PC-9 (cell line): Measurements from ENCODE around the gene MIS12. TPM values are rescaled to one million over a fixed set of nuclear protein-coding genes. Genes with fewer than 3 reads are reported as not detected.

Experiments used
- BruUV-seq: library from RNA; stranded (reverse); fragments of 400-500 nt; replicated peaks from 2 replicates; lab custom pipeline; 2021; lab: Mats Ljungman, UMichigan
- CTCF ChIA-PET: fragments of 300-600 bp; sonication (Branson Sonifier 250); formaldehyde crosslinking; loops from one replicate; lab custom pipeline; 2022; ENCODE audit warnings: antibody characterized with exemption; lab: Charles Lee
- POLR2A ChIA-PET: fragments of 300-600 bp; sonication (Branson Sonifier 250); formaldehyde crosslinking; loops from one replicate; lab custom pipeline; 2022; ENCODE audit warnings: antibody characterized with exemption; ENCODE audit not compliant: unreplicated experiment; lab: Charles Lee
- DNase-seq, 2 experiments: peaks; one replicate each; pipeline versions ENCODE4 v3.0.0 to v3.0.0-alpha.2; 2015 to 2022; ENCODE audit warnings: mixed read lengths in 1 of 2
- H2AFZ ChIP-seq: fragments of 200-600 bp; sonication (generic); 2 replicates; pipeline ENCODE4 v1.8.1; 2017; ENCODE audit warnings: antibody characterized with exemption
- H3F3A ChIP-seq: fragments of 200-600 bp; sonication (generic); 2 replicates; pipeline ENCODE4 v1.8.1; 2017; ENCODE audit warnings: antibody characterized with exemption, mild to moderate bottlenecking, low read depth; ENCODE audit not compliant: insufficient read depth
- H3K27ac ChIP-seq: fragments of 200-600 bp; sonication (generic); 2 replicates; pipeline ENCODE4 v1.6.1; 2016; ENCODE audit warnings: mixed run types
- H3K27me3 ChIP-seq: fragments of 200-600 bp; sonication (generic); 2 replicates; pipeline ENCODE4 v1.6.1; 2016; ENCODE audit warnings: low read depth, mixed run types; ENCODE audit not compliant: insufficient read depth
- H3K36me3 ChIP-seq: fragments of 200-600 bp; sonication (generic); 2 replicates; pipeline ENCODE4 v1.6.1; 2016; ENCODE audit warnings: low read depth, mixed run types
- H3K4me1 ChIP-seq: fragments of 200-600 bp; sonication (generic); replicated peaks from 2 replicates; pipeline ENCODE4 v1.6.1; 2016; ENCODE audit warnings: mixed run types; ENCODE audit not compliant: insufficient read depth
- H3K4me2 ChIP-seq: fragments of 200-600 bp; sonication (generic); 2 replicates; pipeline ENCODE4 v1.6.1; 2017; ENCODE audit warnings: mixed run types
- H3K4me3 ChIP-seq: fragments of 200-600 bp; sonication (generic); 2 replicates; pipeline ENCODE4 v1.6.1; 2016; ENCODE audit warnings: mixed run types
- H3K79me2 ChIP-seq: fragments of 200-600 bp; sonication (generic); 2 replicates; pipeline ENCODE4 v1.6.1; 2017; ENCODE audit warnings: low read depth, mixed run types
- H3K9me2 ChIP-seq: fragments of 200-600 bp; sonication (generic); 2 replicates; pipeline ENCODE4 v1.8.1; 2017; ENCODE audit warnings: mild to moderate bottlenecking; ENCODE audit not compliant: insufficient read depth
- H3K9me3 ChIP-seq: fragments of 200-600 bp; sonication (generic); 2 replicates; pipeline ENCODE4 v1.8.1; 2016; ENCODE audit warnings: low read depth; ENCODE audit not compliant: insufficient read depth
- H4K20me1 ChIP-seq: fragments of 200-600 bp; sonication (generic); 2 replicates; pipeline ENCODE4 v1.8.1; 2017; ENCODE audit not compliant: insufficient read depth
- CTCF ChIP-seq: fragments of 200-600 bp; sonication (generic); conservative IDR thresholded peaks from 2 replicates; pipeline ENCODE4 v1.6.1; 2017; ENCODE audit warnings: mixed run types, antibody characterized with exemption, mild to moderate bottlenecking, moderate library complexity
- EZH2 ChIP-seq: fragments of 200-600 bp; sonication (generic); IDR thresholded peaks from 2 replicates; pipeline ENCODE4 v1.8.0; 2017; ENCODE audit warnings: antibody characterized with exemption, low read depth
- intact Hi-C: fragments of 100-400 bp; cut with micrococcal nuclease; formaldehyde crosslinking; loops from one replicate; pipeline ENCODE4 v1.10.0; 2022; ENCODE audit not compliant: unreplicated experiment
- total RNA-seq: library from RNA; stranded (reverse); gene quantifications from 2 replicates; pipeline ENCODE4 v1.2.3, GENCODE V29; 2021

The MIS12 gene
- total RNA-seq, 1 experiment from 2014 or later, result 19.5 TPM

- no peaks in the 10 kb centered on the region for H3K9me3 ChIP-seq
- peak overlapping the region; percentile 94 for H3K4me2 ChIP-seq
- peaks cover 67% of the 10 kb centered on the region for H3K79me2 ChIP-seq
- H3K4me1 ChIP-seq, result peaks cover 18% of the 10 kb centered on the region
- no peaks in the 10 kb centered on the region for H3K9me2 ChIP-seq
- intact Hi-C loops, result loop anchor here (5.0 kb wide), 1 partner anchor 44 kb away; the partner anchor contains the start of gene RPAIN
- no peak overlapping the region for H3K27ac ChIP-seq
- H4K20me1 ChIP-seq, result peaks cover 43% of the 10 kb centered on the region; the same call in 1 of the 2 replicates
- POLR2A ChIA-PET, result no interaction called here
- H3K27me3 ChIP-seq, result no peaks in the 10 kb centered on the region
- no peak overlapping the region for H2AFZ ChIP-seq
- peak overlapping the region; percentile 84; the same call in 1 of the 2 replicates for H3K4me3 ChIP-seq
- 0 out of 2 replicates have a peak, but pooled peaks cover 3% of the 10 kb centered on the region for H3K36me3 ChIP-seq
- CTCF ChIA-PET, result no interaction called here
- no peak for DNase-seq
- peaks cover 7% of the 10 kb centered on the region for H3F3A ChIP-seq
- TF ChIP-seq CTCF (no peak), EZH2 (no peak)
- BruUV-seq, result no TSS peak
Measured at GRCh38 chr17:5466295-5466694, 20.1 kb upstream of the MIS12 start.

GRCh38 chr17:5467416-5467815, 18.9 kb upstream of the MIS12 start:
- CTCF ChIA-PET, result interaction anchor here (0.6 kb wide), 2 partner anchors 485 to 1710 kb away, joined by 3 read pairs; no protein-coding TSS in a partner anchor
- Histone ChIP-seq H3K27ac (no peak overlapping the region), H3K9me2 (no peaks in the 10 kb centered on the region)

GRCh38 chr17:5468075-5468473, 18.3 kb upstream of the MIS12 start:
- Histone ChIP-seq H3K27ac (peak overlapping the region; percentile 16; the same call in 1 of the 2 replicates), H3K9me2 (no peaks in the 10 kb centered on the region), H3K9me3 (no peaks in the 10 kb centered on the region), H3K4me1 (peaks cover 18% of the 10 kb centered on the region), H3K27me3 (no peaks in the 10 kb centered on the region), H3F3A (peaks cover 20% of the 10 kb centered on the region), H3K4me2 (peak overlapping the region; percentile 94), H2AFZ (peak overlapping the region; percentile 99), H4K20me1 (peaks cover 38% of the 10 kb centered on the region; the same call in 1 of the 2 replicates), H3K36me3 (no peaks in the 10 kb centered on the region), H3K79me2 (peaks cover 55% of the 10 kb centered on the region), H3K4me3 (peak overlapping the region; percentile 84)
- DNase-seq, result no peak
- POLR2A ChIA-PET, result no interaction called here
- intact Hi-C loops, result loop anchor here (5.0 kb wide), 1 partner anchor 46 kb away; the partner anchor contains the start of gene RPAIN
- CTCF ChIA-PET, result interaction anchor here (0.6 kb wide), 2 partner anchors 486 to 1668 kb away, joined by 3 read pairs; no protein-coding TSS in a partner anchor
- no TSS peak for BruUV-seq
- TF ChIP-seq EZH2 (no peak), CTCF (no peak)

More at GRCh38 chr17:5467416-5467815, 18.9 kb upstream of the MIS12 start:
- Histone ChIP-seq H3K4me1 (peaks cover 18% of the 10 kb centered on the region), H3K9me3 (no peaks in the 10 kb centered on the region), H2AFZ (peak overlapping the region; percentile 99), H3K4me3 (peak overlapping the region; percentile 84), H3K36me3 (no peaks in the 10 kb centered on the region), H3K4me2 (peak overlapping the region; percentile 94), H3K79me2 (peaks cover 62% of the 10 kb centered on the region), H3K27me3 (no peaks in the 10 kb centered on the region), H3F3A (peaks cover 13% of the 10 kb centered on the region), H4K20me1 (peaks cover 43% of the 10 kb centered on the region; the same call in 1 of the 2 replicates)
- POLR2A ChIA-PET, result no interaction called here
- no peak for TF ChIP-seq CTCF
- TF ChIP-seq EZH2, result no peak
- BruUV-seq, result no TSS peak
- DNase-seq, result no peak
- intact Hi-C loops, result loop anchor here (5.0 kb wide), 1 partner anchor 45 kb away; the partner anchor contains the start of gene RPAIN
